HCT116 (cell line): ENCODE measurements around the gene ENTPD6. TPM values are rescaled to one million over a fixed set of nuclear protein-coding genes. Genes with fewer than 3 reads are reported as not detected.

Experiments
- ATAC-seq: fragments of 200-7000 bp; cut with Tn5 transposase; 2 replicates; pipeline ENCODE4 v1.9.1; 2020; ENCODE audit warnings: mild to moderate bottlenecking, moderate library complexity
- BruUV-seq: library from RNA; stranded (reverse); fragments of 400-500 nt; replicated peaks from 2 replicates; lab custom pipeline; 2021; lab: Mats Ljungman, UMichigan
- CTCF ChIA-PET: fragments of 300-600 bp; sonication (Branson Sonifier 250); formaldehyde crosslinking; loops from one replicate; lab custom pipeline; 2021; ENCODE audit warnings: antibody characterized with exemption; lab: Charles Lee
- POLR2A ChIA-PET: fragments of 300-600, 350-600 bp; sonication (Branson Sonifier 250); formaldehyde crosslinking; loops from one replicate; lab custom pipeline; 2021; ENCODE audit warnings: antibody characterized with exemption; lab: Charles Lee
- RAD21 ChIA-PET, 2 experiments: fragments of 300-600 bp; sonication (Branson Sonifier 250); formaldehyde crosslinking; loops; one replicate each; lab custom pipeline; 2023; ENCODE audit warnings: low total read pairs in 2 of 2; ENCODE audit not compliant: uncharacterized antibody in 2 of 2, unreplicated experiment in 2 of 2, low non-redundant PET in 1 of 2; lab: Charles Lee
- DNase-seq: peaks from one replicate; pipeline ENCODE4 v3.0.0-alpha.2; 2010; ENCODE audit warnings: low read depth, low spot score
- H2AFZ ChIP-seq: fragments of 200-600 bp; shearing (Covaris generic), sonication (generic); 2 replicates; pipeline ENCODE4 v1.6.1; 2017; ENCODE audit warnings: low read depth, mixed run types, mixed read lengths, antibody characterized with exemption, low read length; ENCODE audit not compliant: poor library complexity, severe bottlenecking
- H3K27ac ChIP-seq: 2 replicates; pipeline ENCODE4 v1.5.1; 2012; ENCODE audit warnings: low read depth, low read length
- H3K27me3 ChIP-seq: fragments of 200-600 bp; sonication (generic); 2 replicates; pipeline ENCODE4 v1.6.1; 2016; ENCODE audit warnings: mixed run types, low read length, mixed read lengths; ENCODE audit not compliant: insufficient read depth
- H3K36me3 ChIP-seq, 2 experiments: fragments of 200-500 bp in 1 of 2; fragments of 200-600 bp in 1 of 2; sonication (Bioruptor generic) in 1 of 2; sonication (generic) in 1 of 2; 2 replicates each; pipeline versions ENCODE4 v1.5.1 to v1.6.1; 2014 to 2016; ENCODE audit warnings: low read length in 2 of 2, inconsistent platforms in 1 of 2, mixed read lengths in 1 of 2, mixed run types in 1 of 2; ENCODE audit not compliant: insufficient read depth in 2 of 2, control insufficient read depth in 1 of 2
- H3K4me1 ChIP-seq, 2 experiments: fragments of 200-600 bp in 1 of 2; sonication (generic) in 1 of 2; 2 replicates each; pipeline versions ENCODE4 v1.5.1 to v1.6.1; 2012 to 2017; ENCODE audit warnings: low read length in 2 of 2, inconsistent platforms in 1 of 2, mild to moderate bottlenecking in 1 of 2, mixed read lengths in 1 of 2, mixed run types in 1 of 2, moderate library complexity in 1 of 2; ENCODE audit not compliant: insufficient read depth in 2 of 2, control insufficient read depth in 1 of 2
- H3K4me2 ChIP-seq: fragments of 200-600 bp; sonication (generic); 2 replicates; pipeline ENCODE4 v1.6.1; 2017; ENCODE audit warnings: mixed run types, low read length, mixed read lengths
- H3K4me3 ChIP-seq, 2 experiments: fragments of 200-600 bp in 1 of 2; sonication (generic) in 1 of 2; replicated peaks in 1 of 2; 2 replicates each; pipeline ENCODE4 v1.5.1; 2011 to 2016; ENCODE audit warnings: low read length in 2 of 2, control low read depth in 1 of 2, low read depth in 1 of 2, mild to moderate bottlenecking in 1 of 2, mixed read lengths in 1 of 2, mixed run types in 1 of 2
- H3K79me2 ChIP-seq: fragments of 200-600 bp; sonication (generic); 2 replicates; pipeline ENCODE4 v1.6.1; 2017; ENCODE audit warnings: mild to moderate bottlenecking, mixed run types, low read length, moderate library complexity, mixed read lengths; ENCODE audit not compliant: insufficient read depth
- H3K9ac ChIP-seq: fragments of 200-600 bp; sonication (generic); 2 replicates; pipeline ENCODE4 v1.6.1; 2016; ENCODE audit warnings: low read length, mixed read lengths
- H3K9me2 ChIP-seq: fragments of 200-600 bp; sonication (generic), shearing (Covaris generic); 2 replicates; pipeline ENCODE4 v1.6.1; 2017; ENCODE audit warnings: mixed run types, mild to moderate bottlenecking, moderate library complexity; ENCODE audit not compliant: insufficient read depth
- H3K9me3 ChIP-seq, 2 experiments: fragments of 200-500 bp in 1 of 2; fragments of 200-600 bp in 1 of 2; sonication (Bioruptor generic) in 1 of 2; sonication (generic) in 1 of 2; 2 replicates each; pipeline ENCODE4 v1.6.1; 2014 to 2017; ENCODE audit warnings: low read length in 2 of 2, mixed read lengths in 2 of 2, inconsistent platforms in 1 of 2, low read depth in 1 of 2, mild to moderate bottlenecking in 1 of 2, mixed run types in 1 of 2, moderate library complexity in 1 of 2; ENCODE audit not compliant: control insufficient read depth in 1 of 2, insufficient read depth in 1 of 2
- H4K20me1 ChIP-seq: fragments of 200-600 bp; sonication (generic), shearing (Covaris generic); 2 replicates; pipeline ENCODE4 v1.6.1; 2017; ENCODE audit warnings: mixed run types, mild to moderate bottlenecking, moderate library complexity; ENCODE audit not compliant: insufficient read depth
- CBX3 ChIP-seq: IDR thresholded peaks from 2 replicates; pipeline ENCODE4 v1.6.1; 2012; ENCODE audit warnings: low read depth
- CEBPB ChIP-seq: IDR thresholded peaks from 2 replicates; pipeline ENCODE4 v1.6.1; 2012; ENCODE audit warnings: low read depth
- ELF1 ChIP-seq: IDR thresholded peaks from 2 replicates; pipeline ENCODE4 v1.6.1; 2012; ENCODE audit warnings: low read depth, borderline replicate concordance
- EZH2 ChIP-seq: fragments of 200-600 bp; sonication (generic); IDR thresholded peaks from 2 replicates; pipeline ENCODE4 v1.6.1; 2017; ENCODE audit warnings: antibody characterized with exemption, mixed run types
- POLR2A ChIP-seq: IDR thresholded peaks from 2 replicates; pipeline ENCODE4 v1.7.0; 2011; ENCODE audit warnings: borderline replicate concordance; ENCODE audit not compliant: insufficient read depth, insufficient read length; ENCODE audit errors: extremely low read depth
- POLR2AphosphoS5 ChIP-seq: IDR thresholded peaks from 2 replicates; pipeline ENCODE4 v1.6.1; 2011; ENCODE audit warnings: mild to moderate bottlenecking, low read depth, low read length, moderate library complexity
- REST ChIP-seq: IDR thresholded peaks from 2 replicates; pipeline ENCODE4 v1.6.1; 2012; ENCODE audit warnings: low read depth
- SIN3A ChIP-seq: IDR thresholded peaks from 2 replicates; pipeline ENCODE4 v1.6.1; 2012; ENCODE audit warnings: low read depth
- SP1 ChIP-seq: IDR thresholded peaks from 2 replicates; pipeline ENCODE4 v1.6.1; 2012; ENCODE audit warnings: low read depth
- TCF7L2 ChIP-seq: IDR thresholded peaks from 2 replicates; pipeline ENCODE4 v1.7.0; 2011; ENCODE audit warnings: borderline replicate concordance, inconsistent platforms; ENCODE audit not compliant: insufficient read depth, insufficient read length; ENCODE audit errors: extremely low read depth
- YY1 ChIP-seq: IDR thresholded peaks from 2 replicates; pipeline ENCODE4 v1.6.1; 2011; ENCODE audit warnings: low read length, low read depth, moderate library complexity, mild to moderate bottlenecking; ENCODE audit not compliant: insufficient replicate concordance; ENCODE audit errors: extremely low read depth
- ZNF274 ChIP-seq: fragments of 200-500 bp; sonication (Bioruptor generic); IDR thresholded peaks from 2 replicates; pipeline ENCODE4 v1.6.1; 2014; ENCODE audit warnings: mild to moderate bottlenecking, low read depth, low read length, inconsistent platforms
- intact Hi-C: fragments of 100-400 bp; cut with micrococcal nuclease; formaldehyde crosslinking; loops from 2 replicates; pipeline ENCODE4 v1.10.0; 2022
- total RNA-seq: library from RNA; stranded (reverse); gene quantifications from one replicate; pipeline ENCODE4 v1.2.1, GENCODE V29; 2021; ENCODE audit not compliant: unreplicated experiment

Gene ENTPD6
- total RNA-seq, 1 experiment from 2014 or later: 89.2 TPM

- TF ChIP-seq TCF7L2 (no peak), ZNF274 (no peak), SP1 (no peak), CEBPB (no peak), REST (no peak), ELF1 (no peak), SIN3A (no peak), YY1 (no peak), EZH2 (no peak), CBX3 (no peak), POLR2AphosphoS5 (no peak), POLR2A (no peak)
- intact Hi-C loops: no loop called here
- Histone ChIP-seq H2AFZ (no peak overlapping the region), H4K20me1 (no peaks in the 10 kb centered on the region), H3K27ac (no peak overlapping the region), H3K79me2 (peaks cover 79% of the 10 kb centered on the region), H3K4me2 (no peak overlapping the region), H3K27me3 (no peaks in the 10 kb centered on the region), H3K4me3 (no peak overlapping the region), H3K4me1 (peaks cover 0 to 1% of the 10 kb centered on the region in 2 experiments; a peak in 1 of 4 replicates), H3K36me3 (no peaks in the 10 kb centered on the region), H3K9ac (no peak overlapping the region), H3K9me3 (no peaks in the 10 kb centered on the region), H3K9me2 (no peaks in the 10 kb centered on the region)
- no TSS peak for BruUV-seq
- ChIA-PET CTCF (no interaction called here), POLR2A (no interaction called here), RAD21 (no interaction called here)
- no peak for ATAC-seq
- DNase-seq: no peak
Observed at GRCh38 chr20:25203089-25203488, 7.6 kb downstream of the ENTPD6 start.
